Retinal pigment epithelial cell (primary cell): Measurements from ENCODE around the gene VEPH1.
"Not testable (repeated sequence)": the region's sequence is repeated elsewhere in the genome, so short reads cannot be mapped to it uniquely, and the experiment has no call there.

Source experiments
- DNase-seq: peaks from one replicate; pipeline ENCODE4 v3.0.0-alpha.2; 2010; ENCODE audit warnings: low read depth
- H3K4me3 ChIP-seq: 2 replicates; pipeline ENCODE4 v1.5.1; 2011; ENCODE audit warnings: mild to moderate bottlenecking, low read length, control low read depth, moderate library complexity
- CTCF ChIP-seq: conservative IDR thresholded peaks from 2 replicates; pipeline ENCODE4 v1.5.1; 2011; ENCODE audit warnings: low read depth, low read length, control low read depth, inconsistent platforms

Gene VEPH1

GRCh38 chr3:157356541-157356940, 146.7 kb downstream of the VEPH1 start:
- no peak overlapping the region for H3K4me3 ChIP-seq
- no peak for DNase-seq
- TF ChIP-seq CTCF = no peak

DNA sequence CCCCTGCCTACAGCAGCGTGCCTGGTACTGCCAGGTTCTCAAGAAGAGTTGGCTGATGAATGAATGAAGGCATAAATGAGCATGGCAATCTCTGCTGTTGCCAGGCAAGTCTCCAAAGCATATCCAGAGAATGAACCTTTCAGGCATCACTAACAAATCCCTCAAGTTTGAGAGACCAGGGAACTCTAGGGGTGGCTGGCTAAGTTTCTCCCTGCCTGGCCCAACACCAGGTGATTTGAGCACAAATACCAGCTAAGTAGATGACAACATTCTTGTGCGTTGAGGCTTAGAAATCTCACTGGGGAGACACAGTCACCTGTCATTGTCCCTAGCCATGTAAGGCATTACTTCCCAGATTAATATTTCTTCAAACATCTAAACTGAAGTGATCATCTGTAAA, 147.9 kb downstream of the VEPH1 start:
- DNase-seq = peak; percentile 72
- TF ChIP-seq CTCF = no peak
- H3K4me3 ChIP-seq = no peak overlapping the region

DNA sequence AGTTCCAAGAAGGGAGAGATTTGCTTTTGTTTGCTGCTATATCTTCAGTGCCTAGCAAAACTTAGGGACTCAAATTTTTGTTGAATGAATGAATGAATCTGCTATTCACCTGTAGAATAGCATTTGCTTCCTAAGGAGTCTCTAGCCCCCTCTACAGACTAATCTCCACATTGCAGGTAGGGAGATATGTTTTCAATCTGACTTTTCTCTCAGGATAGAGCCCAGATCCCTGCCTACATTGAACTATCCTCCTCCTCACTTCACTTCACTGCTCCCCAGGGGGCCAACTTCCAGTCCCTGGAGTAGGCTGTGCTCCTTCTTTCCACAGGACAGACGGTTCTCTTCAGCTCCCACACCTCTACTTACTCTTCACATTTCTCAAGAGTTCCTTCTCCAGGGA, 148.5 kb downstream of the VEPH1 start:
- peak; percentile 72 for TF ChIP-seq CTCF

GRCh38 chr3:157354254-157354653, 149.0 kb downstream of the VEPH1 start:
- no peak overlapping the region for H3K4me3 ChIP-seq
- DNase-seq = no peak
- TF ChIP-seq CTCF = no peak

More for the DNA sequence above, 148.5 kb downstream of the VEPH1 start:
- H3K4me3 ChIP-seq = no peak overlapping the region
- no peak for DNase-seq

DNA sequence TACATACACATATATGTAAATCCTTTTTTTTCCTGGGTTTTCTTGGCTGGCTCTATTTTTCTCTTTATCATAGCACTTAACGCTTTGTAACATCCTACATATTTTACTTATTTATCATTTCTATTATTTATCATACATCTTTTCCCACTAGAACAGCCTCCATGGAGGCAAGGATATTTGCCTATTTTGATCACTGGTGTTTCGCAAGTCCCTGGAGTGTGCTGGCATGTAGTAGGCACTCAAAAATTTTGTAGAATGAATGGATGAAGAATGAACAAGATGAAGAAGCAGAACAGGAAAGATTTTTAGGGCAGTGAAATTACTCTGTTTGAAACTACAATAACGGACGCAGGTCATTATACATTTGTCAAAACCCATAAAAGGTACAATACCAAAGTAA, 149.6 kb downstream of the VEPH1 start:
- no peak for TF ChIP-seq CTCF
- H3K4me3 ChIP-seq = no peak overlapping the region
- no peak for DNase-seq

DNA sequence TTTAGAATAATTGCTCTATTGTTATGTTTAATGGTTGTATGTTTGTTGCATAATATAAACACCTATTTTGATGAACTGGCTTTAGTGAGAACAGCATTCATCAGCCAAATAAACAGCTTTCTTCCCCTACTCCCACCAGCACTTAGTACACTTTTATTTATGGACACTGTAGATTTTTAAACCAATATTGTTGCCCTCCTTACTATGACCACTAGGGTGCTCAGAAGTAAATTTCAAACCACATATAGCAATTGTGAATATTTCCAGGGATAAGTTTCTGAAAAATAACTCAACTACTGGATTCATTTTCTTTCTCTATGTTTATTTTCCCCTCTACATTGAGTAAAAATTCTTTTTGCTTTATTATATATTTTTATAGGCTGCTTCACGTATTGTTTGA, 151.2 kb downstream of the VEPH1 start:
- no peak for DNase-seq
- H3K4me3 ChIP-seq = no peak overlapping the region
- peak; percentile 29 for TF ChIP-seq CTCF

DNA sequence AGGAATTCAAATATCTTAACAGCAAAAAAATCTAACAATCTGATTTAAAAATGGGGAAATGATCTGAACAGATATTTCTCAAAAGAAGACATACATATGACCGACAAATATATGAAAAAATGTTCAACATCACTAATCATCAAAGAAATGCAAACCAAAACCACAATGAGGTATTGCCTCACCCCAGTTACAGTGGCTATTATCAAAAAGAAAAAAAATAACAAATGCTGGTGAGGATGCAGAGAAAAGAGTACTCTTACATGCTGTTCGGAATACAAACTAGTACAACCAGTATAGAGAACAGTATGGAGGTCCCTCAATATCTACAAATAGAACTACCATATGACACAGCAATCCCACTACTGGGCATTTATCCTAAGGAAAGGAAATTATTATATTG, 152.6 kb downstream of the VEPH1 start:
- H3K4me3 ChIP-seq, DNase-seq: not testable (repeated sequence)

GRCh38 chr3:157348304-157349075, 154.7 kb downstream of the VEPH1 start:
- DNase-seq, H3K4me3 ChIP-seq: not testable (repeated sequence)
